DND-41 (cell line): Measurements from ENCODE around the gene PIAS2.

ENCODE experiments used
- EZH2 ChIP-seq: IDR thresholded peaks from 3 replicates; pipeline ENCODE4 v1.6.1; 2012; ENCODE audit warnings: borderline replicate concordance, low read depth, mild to moderate bottlenecking, moderate library complexity, low read length, inconsistent platforms; ENCODE audit not compliant: severe bottlenecking
- TF ChIP-seq, protein P1 (sequence below): IDR thresholded peaks from 2 replicates; pipeline ENCODE4 v1.5.1; 2012; ENCODE audit warnings: borderline replicate concordance, low read length, moderate library complexity, mild to moderate bottlenecking; ENCODE audit not compliant: poor library complexity, severe bottlenecking; ENCODE audit errors: extremely low read depth

DNA sequence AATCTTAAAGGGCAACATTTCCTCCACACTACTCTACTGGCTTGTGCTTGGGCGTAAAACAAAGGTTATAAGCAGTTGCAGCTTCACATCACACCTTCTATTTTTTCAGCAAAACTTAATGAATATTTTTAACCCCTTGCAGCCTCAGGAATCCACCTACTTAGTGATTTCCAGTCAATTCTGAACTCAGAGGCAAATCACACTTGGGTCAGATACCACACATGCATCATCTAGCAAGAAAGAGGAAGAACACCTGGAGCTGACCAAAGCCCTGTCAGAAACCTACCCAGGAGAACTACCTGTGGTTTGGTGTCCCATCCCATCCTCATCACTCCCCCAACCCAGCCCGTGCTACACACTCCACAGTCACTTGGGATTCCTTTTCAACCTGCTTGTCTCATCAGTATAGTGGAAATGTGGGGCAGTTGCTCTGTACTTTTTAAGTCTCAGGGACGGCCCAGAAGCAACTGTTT is 25.5 kb downstream of the PIAS2 start:
- TF ChIP-seq, protein P1, sequence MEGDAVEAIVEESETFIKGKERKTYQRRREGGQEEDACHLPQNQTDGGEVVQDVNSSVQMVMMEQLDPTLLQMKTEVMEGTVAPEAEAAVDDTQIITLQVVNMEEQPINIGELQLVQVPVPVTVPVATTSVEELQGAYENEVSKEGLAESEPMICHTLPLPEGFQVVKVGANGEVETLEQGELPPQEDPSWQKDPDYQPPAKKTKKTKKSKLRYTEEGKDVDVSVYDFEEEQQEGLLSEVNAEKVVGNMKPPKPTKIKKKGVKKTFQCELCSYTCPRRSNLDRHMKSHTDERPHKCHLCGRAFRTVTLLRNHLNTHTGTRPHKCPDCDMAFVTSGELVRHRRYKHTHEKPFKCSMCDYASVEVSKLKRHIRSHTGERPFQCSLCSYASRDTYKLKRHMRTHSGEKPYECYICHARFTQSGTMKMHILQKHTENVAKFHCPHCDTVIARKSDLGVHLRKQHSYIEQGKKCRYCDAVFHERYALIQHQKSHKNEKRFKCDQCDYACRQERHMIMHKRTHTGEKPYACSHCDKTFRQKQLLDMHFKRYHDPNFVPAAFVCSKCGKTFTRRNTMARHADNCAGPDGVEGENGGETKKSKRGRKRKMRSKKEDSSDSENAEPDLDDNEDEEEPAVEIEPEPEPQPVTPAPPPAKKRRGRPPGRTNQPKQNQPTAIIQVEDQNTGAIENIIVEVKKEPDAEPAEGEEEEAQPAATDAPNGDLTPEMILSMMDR: no peak
- TF ChIP-seq EZH2: no peak
